Liver (tissue), 9 donors: ENCODE measurements around the gene DOK3. TPM values are rescaled to one million over a fixed set of nuclear protein-coding genes. Genes with fewer than 3 reads are reported as not detected.

Experiments used
- DNase-seq: peaks from one replicate; pipeline ENCODE4 v3.0.0-alpha.2; 2017; ENCODE audit warnings: low spot score
- H3K27ac ChIP-seq, 2 donors: one replicate each; pipeline ENCODE4 v1.7.0; 2013; ENCODE audit warnings: inconsistent platforms in 2 of 2, low read length in 2 of 2, control low read depth in 1 of 2, low read depth in 1 of 2, mild to moderate bottlenecking in 1 of 2
- H3K27me3 ChIP-seq, 4 donors: one replicate each; pipeline versions ENCODE4 v1.6.1 to v1.7.0; 2013; ENCODE audit warnings: low read length in 3 of 4, inconsistent platforms in 1 of 4, mild to moderate bottlenecking in 1 of 4, moderate library complexity in 1 of 4; ENCODE audit not compliant: control insufficient read depth in 4 of 4, insufficient read depth in 4 of 4
- H3K36me3 ChIP-seq, 4 donors: one replicate each; pipeline versions ENCODE4 v1.6.1 to v1.7.0; 2013; ENCODE audit warnings: low read length in 3 of 4, mild to moderate bottlenecking in 3 of 4, low read depth in 1 of 4, moderate library complexity in 1 of 4; ENCODE audit not compliant: control insufficient read depth in 4 of 4, insufficient read depth in 3 of 4
- H3K4me1 ChIP-seq, 4 donors: one replicate each; pipeline versions ENCODE4 v1.6.1 to v1.7.0; 2013; ENCODE audit warnings: low read length in 3 of 4, mild to moderate bottlenecking in 3 of 4, moderate library complexity in 1 of 4; ENCODE audit not compliant: control insufficient read depth in 4 of 4, insufficient read depth in 4 of 4
- H3K4me3 ChIP-seq, 3 donors: one replicate each; pipeline versions ENCODE4 v1.6.1 to v1.7.0; 2013; ENCODE audit warnings: low read length in 3 of 3, control low read depth in 1 of 3, low read depth in 1 of 3, mild to moderate bottlenecking in 1 of 3
- H3K9ac ChIP-seq, 2 donors: one replicate each; pipeline ENCODE4 v1.7.0; 2013; ENCODE audit warnings: low read length in 2 of 2, mild to moderate bottlenecking in 2 of 2, moderate library complexity in 2 of 2, control low read depth in 1 of 2, low read depth in 1 of 2
- H3K9me3 ChIP-seq, 4 donors: one replicate each; pipeline versions ENCODE4 v1.6.1 to v1.7.0; 2013; ENCODE audit warnings: low read length in 3 of 4; ENCODE audit not compliant: control insufficient read depth in 4 of 4
- EGR1 ChIP-seq, 2 donors: IDR thresholded peaks; 2 replicates each; pipeline ENCODE4 v1.6.1; 2016 to 2018; ENCODE audit warnings: antibody characterized with exemption in 2 of 2, low read depth in 2 of 2
- FOXA1 ChIP-seq: IDR thresholded peaks from 2 replicates; pipeline ENCODE4 v1.6.1; 2016; ENCODE audit warnings: antibody characterized with exemption
- FOXA2 ChIP-seq: IDR thresholded peaks from 2 replicates; pipeline ENCODE4 v1.6.1; 2016; ENCODE audit warnings: antibody characterized with exemption
- HNF4A ChIP-seq, 2 donors: conservative IDR thresholded peaks; 2 replicates each; pipeline ENCODE4 v1.6.1; 2016; ENCODE audit warnings: antibody characterized with exemption in 2 of 2, mild to moderate bottlenecking in 2 of 2
- HNF4G ChIP-seq: IDR thresholded peaks from 2 replicates; pipeline ENCODE4 v1.6.1; 2016; ENCODE audit warnings: antibody characterized with exemption
- JUND ChIP-seq, 2 donors: IDR thresholded peaks; 2 replicates each; pipeline ENCODE4 v1.6.1; 2016; ENCODE audit warnings: antibody characterized with exemption in 2 of 2
- NR2F2 ChIP-seq: IDR thresholded peaks from 2 replicates; pipeline ENCODE4 v1.6.1; 2016; ENCODE audit warnings: antibody characterized with exemption
- RXRA ChIP-seq, 2 donors: IDR thresholded peaks; 2 replicates each; pipeline ENCODE4 v1.6.1; 2017 to 2018; ENCODE audit warnings: antibody characterized with exemption in 2 of 2, mild to moderate bottlenecking in 1 of 2
- SP1 ChIP-seq: IDR thresholded peaks from 2 replicates; pipeline ENCODE4 v1.6.1; 2018; ENCODE audit warnings: antibody characterized with exemption, mild to moderate bottlenecking
- TAF1 ChIP-seq: conservative IDR thresholded peaks from 2 replicates; pipeline ENCODE4 v1.6.1; 2016; ENCODE audit warnings: antibody characterized with exemption, mild to moderate bottlenecking
- YY1 ChIP-seq: IDR thresholded peaks from 2 replicates; pipeline ENCODE4 v1.6.1; 2016; ENCODE audit warnings: antibody characterized with exemption, mild to moderate bottlenecking
- WGBS: extraction: QIAGEN DNeasy Blood & Tissue Kit; methylation state at CpG from one replicate; pipeline ENCODE4 v1.1.7; 2013; 5-methylcytosine and 5-hydroxymethylcytosine counted together
- polyA plus RNA-seq, 2 donors: library from polyadenylated mRNA; stranded (reverse) in 1 of 2; unstranded in 1 of 2; fragments of 200-250 nt in 1 of 2; fragments of >200 nt in 1 of 2; fragmentation: Nextera tagmentation in 1 of 2; extraction: Ambion mirVana in 1 of 2; gene quantifications; one replicate each; pipeline versions ENCODE4 v1.2.1 to v1.2.3, GENCODE V29; 2013 to 2015
- total RNA-seq, 2 donors: library from RNA; depleted of rRNA; stranded (reverse); fragments of >200 nt; gene quantifications; one replicate each; pipeline ENCODE4 v1.2.3, GENCODE V29; 2014
- TF ChIP-seq, protein P1 (sequence below): IDR thresholded peaks from 2 replicates; pipeline ENCODE4 v1.6.1; 2016; ENCODE audit warnings: antibody characterized with exemption
- TF ChIP-seq, protein P2 (sequence below): IDR thresholded peaks from 2 replicates; pipeline ENCODE4 v1.6.1; 2016; ENCODE audit warnings: antibody characterized with exemption
- TF ChIP-seq, protein P3 (sequence below): fragments of 150-350 bp; IDR thresholded peaks from 2 replicates; pipeline ENCODE4 v1.5.1; 2017; ENCODE audit warnings: improper control_type of control experiment, low read depth, low read length; ENCODE audit not compliant: missing input control
- TF ChIP-seq, protein P4 (sequence below): IDR thresholded peaks from 2 replicates; pipeline ENCODE4 v1.6.1; 2016; ENCODE audit warnings: antibody characterized with exemption, mild to moderate bottlenecking
- TF ChIP-seq, protein P5 (sequence below): IDR thresholded peaks from 2 replicates; pipeline ENCODE4 v1.6.1; 2016; ENCODE audit warnings: antibody characterized with exemption
- donor health status: healthy.
- donor health status: healthy.
- donor health status: healthy.
- donor health status: healthy.
- donor health status: healthy.

The DOK3 gene
- total and polyA plus RNA-seq, 4 donors: 1.7 to 19.2 (median 6.6) TPM

DNA sequence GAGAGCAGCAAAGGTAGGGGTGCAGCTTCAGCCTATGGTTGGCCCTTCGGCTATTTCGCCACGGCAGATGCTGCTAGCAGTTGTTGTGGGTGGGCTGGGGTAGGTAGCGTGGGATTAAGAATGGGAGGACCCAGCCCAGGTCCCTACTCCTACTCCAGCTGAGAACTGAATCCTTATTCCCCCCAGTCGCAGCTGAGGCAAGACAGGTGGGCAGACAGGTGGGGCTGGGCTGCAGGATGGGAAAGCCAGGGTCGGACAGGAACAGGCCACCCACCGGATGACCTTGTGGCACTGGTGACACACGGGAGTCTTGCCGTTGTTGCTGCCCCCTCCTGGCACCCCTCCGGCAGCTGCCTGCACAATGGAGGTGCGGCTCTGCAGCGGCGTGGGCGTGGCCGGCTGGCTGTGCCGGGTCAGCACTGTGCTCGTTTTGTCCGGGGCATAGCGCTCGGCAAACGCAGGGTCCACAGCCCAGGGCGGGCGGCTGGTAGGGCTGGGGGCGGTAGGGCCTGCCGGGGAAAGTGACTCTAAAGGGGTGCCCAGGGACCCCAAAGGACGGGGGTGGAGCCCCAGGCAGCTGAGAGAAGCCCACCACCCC lies 20.4 kb downstream of the DOK3 start:
- no peaks in the 10 kb centered on the region for H3K4me1 ChIP-seq
- 81% methylated on average over 26 of the region's 26 CpGs for WGBS
- H3K4me3 ChIP-seq: no peak overlapping the region
- no peak overlapping the region for H3K27ac ChIP-seq
- DNase-seq: no peak
- no peaks in the 10 kb centered on the region for H3K27me3 ChIP-seq
- TF ChIP-seq YY1 (no peak), EGR1 (IDR thresholded peaks at IDR 0.05; ENCODE audit: low read depth in 2 of 2) (no peak), FOXA2 (no peak), RXRA (IDR thresholded peaks at IDR 0.05) (no peak), HNF4A (conservative IDR thresholded peaks at IDR 0.05) (no peak), TAF1 (no peak), JUND (IDR thresholded peaks at IDR 0.05) (no peak), HNF4G (no peak)
- TF ChIP-seq, protein P1, sequence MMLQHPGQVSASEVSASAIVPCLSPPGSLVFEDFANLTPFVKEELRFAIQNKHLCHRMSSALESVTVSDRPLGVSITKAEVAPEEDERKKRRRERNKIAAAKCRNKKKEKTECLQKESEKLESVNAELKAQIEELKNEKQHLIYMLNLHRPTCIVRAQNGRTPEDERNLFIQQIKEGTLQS: no peak
- TF ChIP-seq, protein P2, sequence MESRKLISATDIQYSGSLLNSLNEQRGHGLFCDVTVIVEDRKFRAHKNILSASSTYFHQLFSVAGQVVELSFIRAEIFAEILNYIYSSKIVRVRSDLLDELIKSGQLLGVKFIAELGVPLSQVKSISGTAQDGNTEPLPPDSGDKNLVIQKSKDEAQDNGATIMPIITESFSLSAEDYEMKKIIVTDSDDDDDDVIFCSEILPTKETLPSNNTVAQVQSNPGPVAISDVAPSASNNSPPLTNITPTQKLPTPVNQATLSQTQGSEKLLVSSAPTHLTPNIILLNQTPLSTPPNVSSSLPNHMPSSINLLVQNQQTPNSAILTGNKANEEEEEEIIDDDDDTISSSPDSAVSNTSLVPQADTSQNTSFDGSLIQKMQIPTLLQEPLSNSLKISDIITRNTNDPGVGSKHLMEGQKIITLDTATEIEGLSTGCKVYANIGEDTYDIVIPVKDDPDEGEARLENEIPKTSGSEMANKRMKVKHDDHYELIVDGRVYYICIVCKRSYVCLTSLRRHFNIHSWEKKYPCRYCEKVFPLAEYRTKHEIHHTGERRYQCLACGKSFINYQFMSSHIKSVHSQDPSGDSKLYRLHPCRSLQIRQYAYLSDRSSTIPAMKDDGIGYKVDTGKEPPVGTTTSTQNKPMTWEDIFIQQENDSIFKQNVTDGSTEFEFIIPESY: no peak
- TF ChIP-seq, protein P3, sequence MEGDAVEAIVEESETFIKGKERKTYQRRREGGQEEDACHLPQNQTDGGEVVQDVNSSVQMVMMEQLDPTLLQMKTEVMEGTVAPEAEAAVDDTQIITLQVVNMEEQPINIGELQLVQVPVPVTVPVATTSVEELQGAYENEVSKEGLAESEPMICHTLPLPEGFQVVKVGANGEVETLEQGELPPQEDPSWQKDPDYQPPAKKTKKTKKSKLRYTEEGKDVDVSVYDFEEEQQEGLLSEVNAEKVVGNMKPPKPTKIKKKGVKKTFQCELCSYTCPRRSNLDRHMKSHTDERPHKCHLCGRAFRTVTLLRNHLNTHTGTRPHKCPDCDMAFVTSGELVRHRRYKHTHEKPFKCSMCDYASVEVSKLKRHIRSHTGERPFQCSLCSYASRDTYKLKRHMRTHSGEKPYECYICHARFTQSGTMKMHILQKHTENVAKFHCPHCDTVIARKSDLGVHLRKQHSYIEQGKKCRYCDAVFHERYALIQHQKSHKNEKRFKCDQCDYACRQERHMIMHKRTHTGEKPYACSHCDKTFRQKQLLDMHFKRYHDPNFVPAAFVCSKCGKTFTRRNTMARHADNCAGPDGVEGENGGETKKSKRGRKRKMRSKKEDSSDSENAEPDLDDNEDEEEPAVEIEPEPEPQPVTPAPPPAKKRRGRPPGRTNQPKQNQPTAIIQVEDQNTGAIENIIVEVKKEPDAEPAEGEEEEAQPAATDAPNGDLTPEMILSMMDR: no peak
- no peak overlapping the region for H3K9ac ChIP-seq
- peaks cover 0 to 4% (median under 1%) of the 10 kb centered on the region in 4 donors for H3K36me3 ChIP-seq
- H3K9me3 ChIP-seq: no peaks in the 10 kb centered on the region

DNA sequence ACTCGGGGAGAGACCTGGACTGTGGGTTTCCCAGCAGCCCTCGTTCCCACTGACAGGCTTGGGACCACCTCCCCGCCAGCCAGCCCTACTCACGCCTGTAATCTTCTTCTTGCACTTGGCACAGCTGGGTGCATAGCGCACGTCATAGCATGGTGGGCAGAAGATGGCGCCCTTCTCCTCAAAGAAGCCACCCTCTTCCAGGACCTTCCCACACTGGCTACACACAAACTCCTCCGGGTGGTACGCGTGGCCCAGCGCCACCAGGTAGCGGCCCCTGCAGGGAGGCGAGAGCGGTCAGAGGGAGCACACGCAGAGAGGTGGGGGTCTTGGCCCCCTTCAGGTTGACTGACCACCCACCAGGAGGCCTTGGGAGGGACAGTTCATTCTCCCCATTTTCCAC lies 21.7 kb downstream of the DOK3 start:
- no peak for DNase-seq
- Histone ChIP-seq H3K4me1 (no peaks in the 10 kb centered on the region), H3K36me3 (peaks cover 0 to 4% (median under 1%) of the 10 kb centered on the region in 4 donors), H3K9me3 (no peaks in the 10 kb centered on the region), H3K27ac (no peak overlapping the region), H3K27me3 (no peaks in the 10 kb centered on the region), H3K4me3 (no peak overlapping the region), H3K9ac (no peak overlapping the region)
- 95% methylated on average over 15 of the region's 15 CpGs for WGBS
- TF ChIP-seq, protein P2: no peak

DNA sequence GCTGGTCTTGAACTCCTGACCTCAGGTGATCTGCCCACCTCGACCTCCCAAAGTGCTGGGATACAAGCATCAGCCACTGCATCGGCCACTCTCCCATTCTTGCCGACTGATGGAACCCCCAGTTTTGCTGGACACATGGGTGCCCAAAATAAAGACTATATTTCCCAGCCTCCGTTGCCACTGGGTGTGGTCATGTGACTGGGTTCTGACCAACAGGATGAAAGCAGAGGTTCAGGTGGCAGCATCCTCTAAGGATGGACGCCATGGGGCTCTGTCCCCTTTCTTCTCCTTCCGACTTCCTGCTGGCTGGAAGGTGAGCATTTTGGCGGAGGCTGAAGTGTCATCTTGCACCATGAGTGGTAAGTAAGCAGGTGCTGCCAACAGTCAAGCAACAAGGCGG lies 22.5 kb downstream of the DOK3 start:
- Histone ChIP-seq H3K9me3 (no peaks in the 10 kb centered on the region), H3K36me3 (peaks cover 0 to 4% (median under 1%) of the 10 kb centered on the region in 4 donors), H3K4me3 (no peak overlapping the region), H3K27ac (no peak overlapping the region), H3K27me3 (no peaks in the 10 kb centered on the region), H3K4me1 (no peaks in the 10 kb centered on the region), H3K9ac (no peak overlapping the region)
- no peak for DNase-seq
- WGBS: 92% methylated on average over 8 of the region's 8 CpGs
- TF ChIP-seq HNF4G (no peak), FOXA1 (no peak), RXRA (IDR thresholded peaks at IDR 0.05) (no peak), JUND (IDR thresholded peaks at IDR 0.05) (no peak), YY1 (no peak), SP1 (no peak), FOXA2 (no peak), TAF1 (no peak), HNF4A (conservative IDR thresholded peaks at IDR 0.05) (no peak), NR2F2 (no peak), EGR1 (IDR thresholded peaks at IDR 0.05; ENCODE audit: low read depth in 2 of 2) (no peak)
- TF ChIP-seq, protein P1: no peak
- TF ChIP-seq, protein P4, sequence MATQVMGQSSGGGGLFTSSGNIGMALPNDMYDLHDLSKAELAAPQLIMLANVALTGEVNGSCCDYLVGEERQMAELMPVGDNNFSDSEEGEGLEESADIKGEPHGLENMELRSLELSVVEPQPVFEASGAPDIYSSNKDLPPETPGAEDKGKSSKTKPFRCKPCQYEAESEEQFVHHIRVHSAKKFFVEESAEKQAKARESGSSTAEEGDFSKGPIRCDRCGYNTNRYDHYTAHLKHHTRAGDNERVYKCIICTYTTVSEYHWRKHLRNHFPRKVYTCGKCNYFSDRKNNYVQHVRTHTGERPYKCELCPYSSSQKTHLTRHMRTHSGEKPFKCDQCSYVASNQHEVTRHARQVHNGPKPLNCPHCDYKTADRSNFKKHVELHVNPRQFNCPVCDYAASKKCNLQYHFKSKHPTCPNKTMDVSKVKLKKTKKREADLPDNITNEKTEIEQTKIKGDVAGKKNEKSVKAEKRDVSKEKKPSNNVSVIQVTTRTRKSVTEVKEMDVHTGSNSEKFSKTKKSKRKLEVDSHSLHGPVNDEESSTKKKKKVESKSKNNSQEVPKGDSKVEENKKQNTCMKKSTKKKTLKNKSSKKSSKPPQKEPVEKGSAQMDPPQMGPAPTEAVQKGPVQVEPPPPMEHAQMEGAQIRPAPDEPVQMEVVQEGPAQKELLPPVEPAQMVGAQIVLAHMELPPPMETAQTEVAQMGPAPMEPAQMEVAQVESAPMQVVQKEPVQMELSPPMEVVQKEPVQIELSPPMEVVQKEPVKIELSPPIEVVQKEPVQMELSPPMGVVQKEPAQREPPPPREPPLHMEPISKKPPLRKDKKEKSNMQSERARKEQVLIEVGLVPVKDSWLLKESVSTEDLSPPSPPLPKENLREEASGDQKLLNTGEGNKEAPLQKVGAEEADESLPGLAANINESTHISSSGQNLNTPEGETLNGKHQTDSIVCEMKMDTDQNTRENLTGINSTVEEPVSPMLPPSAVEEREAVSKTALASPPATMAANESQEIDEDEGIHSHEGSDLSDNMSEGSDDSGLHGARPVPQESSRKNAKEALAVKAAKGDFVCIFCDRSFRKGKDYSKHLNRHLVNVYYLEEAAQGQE: no peak
- TF ChIP-seq, protein P5, sequence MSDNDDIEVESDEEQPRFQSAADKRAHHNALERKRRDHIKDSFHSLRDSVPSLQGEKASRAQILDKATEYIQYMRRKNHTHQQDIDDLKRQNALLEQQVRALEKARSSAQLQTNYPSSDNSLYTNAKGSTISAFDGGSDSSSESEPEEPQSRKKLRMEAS: no peak
